Mesothelial cell of epicardium (in vitro differentiated cells): ENCODE measurements around the gene CASS4. TPM values are rescaled to one million over a fixed set of nuclear protein-coding genes. Genes with fewer than 3 reads are reported as not detected.
A peak's percentile ranks its signal among the peaks of the same experiment; 100 is the strongest.
"Not testable (repeated sequence)": the region's sequence is repeated elsewhere in the genome, so short reads cannot be mapped to it uniquely, and the experiment has no call there.

Experiments
- DNase-seq, 2 experiments: peaks; one replicate each; pipeline ENCODE4 v3.0.0; 2021; ENCODE audit warnings: low spot score in 2 of 2; ENCODE audit not compliant: unreplicated experiment in 2 of 2
- H3K27ac Mint-ChIP-seq: 2 replicates; pipeline ENCODE4 v1.8.0; 2021; ENCODE audit warnings: mixed read lengths
- H3K27me3 Mint-ChIP-seq: 2 replicates; pipeline ENCODE4 v1.8.0; 2021; ENCODE audit warnings: low read depth, mixed read lengths
- H3K36me3 Mint-ChIP-seq: 2 replicates; pipeline ENCODE4 v1.8.0; 2021; ENCODE audit warnings: mixed read lengths
- H3K4me1 Mint-ChIP-seq: 2 replicates; pipeline ENCODE4 v1.8.0; 2021; ENCODE audit warnings: mixed read lengths
- H3K4me3 Mint-ChIP-seq: 2 replicates; pipeline ENCODE4 v1.8.0; 2021; ENCODE audit warnings: mild to moderate bottlenecking, moderate library complexity, mixed read lengths
- H3K9me3 Mint-ChIP-seq: 2 replicates; pipeline ENCODE4 v1.8.0; 2021; ENCODE audit warnings: mixed read lengths
- CTCF ChIP-seq: fragments of 200-600 bp; sonication (generic); IDR thresholded peaks from one replicate; pipeline ENCODE4 v1.5.0; 2021; ENCODE audit warnings: antibody characterized with exemption; ENCODE audit not compliant: unreplicated experiment
- total RNA-seq: library from RNA; stranded (reverse); gene quantifications from 3 replicates; pipeline ENCODE4 v1.2.1, GENCODE V29; 2021

CASS4 gene
- total RNA-seq, 1 donor from 2014 or later = 0.67 TPM

GRCh38 chr20:56406910-56407309, 5.2 kb upstream of the CASS4 start:
- H3K36me3 Mint-ChIP-seq = peaks cover 33% of the 10 kb centered on the region
- H3K27me3 Mint-ChIP-seq = no peaks in the 10 kb centered on the region
- H3K4me3 Mint-ChIP-seq = no peak overlapping the region
- no peaks in the 10 kb centered on the region for H3K4me1 Mint-ChIP-seq
- TF ChIP-seq CTCF = no peak
- DNase-seq = no peak
- H3K27ac Mint-ChIP-seq = no peak overlapping the region
- no peaks in the 10 kb centered on the region for H3K9me3 Mint-ChIP-seq

GRCh38 chr20:56409521-56409920, 2.5 kb upstream of the CASS4 start:
- Mint-ChIP-seq H3K27ac (peak overlapping the region; percentile 25), H3K4me1 (no peaks in the 10 kb centered on the region), H3K4me3 (no peak overlapping the region), H3K9me3 (no peaks in the 10 kb centered on the region), H3K36me3 (peaks cover 28% of the 10 kb centered on the region), H3K27me3 (no peaks in the 10 kb centered on the region)
- no peak for DNase-seq
- no peak for TF ChIP-seq CTCF

GRCh38 chr20:56409956-56410355, 2.1 kb upstream of the CASS4 start:
- no peak for DNase-seq
- no peak for TF ChIP-seq CTCF
- peaks cover 28% of the 10 kb centered on the region for H3K36me3 Mint-ChIP-seq

GRCh38 chr20:56411287-56411686, 773 bp upstream of the CASS4 start:
- not testable (repeated sequence) for H3K4me3 Mint-ChIP-seq, H3K27me3 Mint-ChIP-seq, H3K4me1 Mint-ChIP-seq, H3K9me3 Mint-ChIP-seq, DNase-seq
- peak overlapping the region; percentile 78 for H3K27ac Mint-ChIP-seq
- peaks cover 21% of the 10 kb centered on the region for H3K36me3 Mint-ChIP-seq

More at GRCh38 chr20:56409956-56410355, 2.1 kb upstream of the CASS4 start:
- no peaks in the 10 kb centered on the region for H3K4me1 Mint-ChIP-seq
- H3K27me3 Mint-ChIP-seq = no peaks in the 10 kb centered on the region
- no peak overlapping the region for H3K4me3 Mint-ChIP-seq
- H3K9me3 Mint-ChIP-seq = no peaks in the 10 kb centered on the region
- peak overlapping the region; percentile 66 for H3K27ac Mint-ChIP-seq

- TF ChIP-seq CTCF = no peak
- H3K4me3 Mint-ChIP-seq = no peak overlapping the region
- DNase-seq = no peak
- H3K27me3 Mint-ChIP-seq = no peaks in the 10 kb centered on the region
- no peaks in the 10 kb centered on the region for H3K9me3 Mint-ChIP-seq
- peaks cover 21% of the 10 kb centered on the region for H3K36me3 Mint-ChIP-seq
- H3K4me1 Mint-ChIP-seq = no peaks in the 10 kb centered on the region
- peak overlapping the region; percentile 78 for H3K27ac Mint-ChIP-seq
These were observed 372 bp downstream of the CASS4 start for GRCh38 chr20:56412473-56412790.

- no peaks in the 10 kb centered on the region for H3K9me3 Mint-ChIP-seq
- H3K27me3 Mint-ChIP-seq = no peaks in the 10 kb centered on the region
- peaks cover 18% of the 10 kb centered on the region for H3K36me3 Mint-ChIP-seq
- no peak for DNase-seq
- no peak overlapping the region for H3K4me3 Mint-ChIP-seq
- TF ChIP-seq CTCF = no peak
- H3K4me1 Mint-ChIP-seq = no peaks in the 10 kb centered on the region
- no peak overlapping the region for H3K27ac Mint-ChIP-seq
These were observed 889 bp downstream of the CASS4 start for GRCh38 chr20:56412949-56413348.
